Type B pancreatic cell (in vitro differentiated cells): ENCODE data around the gene KIF26A. TPM values are rescaled to one million over a fixed set of nuclear protein-coding genes. Genes with fewer than 3 reads are reported as not detected.

ENCODE experiments used
- DNase-seq: peaks from one replicate; pipeline ENCODE4 v3.0.0; 2021; ENCODE audit warnings: mixed read lengths; ENCODE audit not compliant: unreplicated experiment; ENCODE audit errors: extremely low spot score
- H3K27ac Mint-ChIP-seq: 2 replicates; pipeline ENCODE4 v1.8.0; 2021; ENCODE audit warnings: mild to moderate bottlenecking, mixed read lengths
- H3K27me3 Mint-ChIP-seq: 2 replicates; pipeline ENCODE4 v1.8.0; 2021; ENCODE audit warnings: mixed read lengths
- H3K36me3 Mint-ChIP-seq: 2 replicates; pipeline ENCODE4 v1.8.0; 2021; ENCODE audit warnings: mixed read lengths
- H3K4me1 Mint-ChIP-seq: one replicate; pipeline ENCODE4 v1.8.0; 2021; ENCODE audit warnings: mixed read lengths; ENCODE audit not compliant: unreplicated experiment
- H3K4me3 Mint-ChIP-seq: 2 replicates; pipeline ENCODE4 v1.8.0; 2021; ENCODE audit warnings: mild to moderate bottlenecking, mixed read lengths
- H3K9me3 Mint-ChIP-seq: 2 replicates; pipeline ENCODE4 v1.8.0; 2021; ENCODE audit warnings: mixed read lengths
- total RNA-seq: library from RNA; stranded (reverse); gene quantifications from 2 replicates; pipeline ENCODE4 v1.2.1, GENCODE V29; 2021; ENCODE audit warnings: low replicate concordance
- TF ChIP-seq, protein P1 (sequence below): fragments of 200-600 bp; sonication (generic); conservative IDR thresholded peaks from 2 replicates; pipeline ENCODE4 v1.5.0; 2021; ENCODE audit warnings: antibody characterized with exemption, mild to moderate bottlenecking

Gene KIF26A
- total RNA-seq, 1 donor from 2014 or later: 23.4 TPM

DNA sequence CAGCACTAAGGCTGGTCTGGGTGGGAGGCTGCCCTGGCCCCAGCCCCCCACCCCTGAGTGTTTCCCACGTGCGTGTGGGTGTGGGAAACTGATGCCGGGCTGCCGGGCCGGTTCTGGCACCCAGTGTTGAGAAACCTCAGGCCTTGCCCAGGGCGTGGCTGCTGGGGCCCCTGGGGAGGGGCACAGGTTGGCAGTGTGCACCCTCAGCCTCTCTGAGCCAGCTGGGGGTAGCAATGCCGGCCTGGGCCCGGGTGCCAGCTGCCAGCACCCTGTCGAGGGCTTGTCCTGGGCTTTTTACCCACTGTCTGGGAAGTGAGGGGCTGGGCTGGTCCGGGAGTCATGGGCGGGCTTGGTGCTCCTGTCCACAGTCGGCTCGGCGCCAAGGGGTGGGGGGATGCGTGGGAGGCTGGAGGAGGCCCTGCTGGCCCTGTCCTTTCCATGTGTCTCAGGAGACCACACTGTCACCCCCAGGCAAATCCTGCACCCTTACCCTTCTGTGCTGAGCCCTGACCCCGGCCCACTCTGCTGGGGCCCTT, 37.2 kb upstream of the KIF26A start:
- Mint-ChIP-seq H3K36me3 (no peaks in the 10 kb centered on the region), H3K4me3 (no peak overlapping the region), H3K27ac (no peak overlapping the region), H3K27me3 (no peaks in the 10 kb centered on the region), H3K4me1 (no peaks in the 10 kb centered on the region), H3K9me3 (no peaks in the 10 kb centered on the region)
- TF ChIP-seq, protein P1, sequence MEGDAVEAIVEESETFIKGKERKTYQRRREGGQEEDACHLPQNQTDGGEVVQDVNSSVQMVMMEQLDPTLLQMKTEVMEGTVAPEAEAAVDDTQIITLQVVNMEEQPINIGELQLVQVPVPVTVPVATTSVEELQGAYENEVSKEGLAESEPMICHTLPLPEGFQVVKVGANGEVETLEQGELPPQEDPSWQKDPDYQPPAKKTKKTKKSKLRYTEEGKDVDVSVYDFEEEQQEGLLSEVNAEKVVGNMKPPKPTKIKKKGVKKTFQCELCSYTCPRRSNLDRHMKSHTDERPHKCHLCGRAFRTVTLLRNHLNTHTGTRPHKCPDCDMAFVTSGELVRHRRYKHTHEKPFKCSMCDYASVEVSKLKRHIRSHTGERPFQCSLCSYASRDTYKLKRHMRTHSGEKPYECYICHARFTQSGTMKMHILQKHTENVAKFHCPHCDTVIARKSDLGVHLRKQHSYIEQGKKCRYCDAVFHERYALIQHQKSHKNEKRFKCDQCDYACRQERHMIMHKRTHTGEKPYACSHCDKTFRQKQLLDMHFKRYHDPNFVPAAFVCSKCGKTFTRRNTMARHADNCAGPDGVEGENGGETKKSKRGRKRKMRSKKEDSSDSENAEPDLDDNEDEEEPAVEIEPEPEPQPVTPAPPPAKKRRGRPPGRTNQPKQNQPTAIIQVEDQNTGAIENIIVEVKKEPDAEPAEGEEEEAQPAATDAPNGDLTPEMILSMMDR: no peak
- DNase-seq: no peak

DNA sequence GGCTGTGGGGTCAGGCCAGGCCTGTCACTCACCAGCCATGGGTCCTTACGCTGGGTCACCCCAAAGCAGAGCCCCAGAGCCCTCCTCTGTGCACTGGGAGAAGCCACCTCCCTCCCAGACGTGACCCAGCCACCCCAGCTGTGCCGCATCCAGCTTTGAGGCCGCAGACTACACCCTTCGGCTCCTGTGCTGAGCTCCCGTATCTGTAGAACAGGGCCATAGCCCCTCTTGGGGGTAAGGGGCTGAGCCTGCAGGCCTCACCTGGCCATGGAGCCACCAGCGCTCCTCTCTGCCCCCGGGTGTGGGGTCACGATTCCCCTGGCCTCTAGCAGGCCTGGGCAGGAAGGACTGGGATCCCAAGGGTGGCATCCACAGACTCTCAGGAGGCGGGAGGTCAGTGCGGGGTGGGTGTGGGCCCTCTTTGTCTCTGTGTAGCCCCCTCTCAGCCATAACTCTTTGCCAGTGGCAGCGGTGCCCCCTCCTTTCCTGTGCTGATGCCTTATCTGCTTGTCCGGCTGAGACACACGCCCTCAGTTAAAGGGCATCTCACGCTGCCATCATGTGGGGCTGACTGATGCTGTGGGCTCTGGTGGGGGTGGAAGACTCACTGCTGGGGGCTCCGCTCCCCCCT, 36.6 kb upstream of the KIF26A start:
- TF ChIP-seq, protein P1: no peak
- no peaks in the 10 kb centered on the region for H3K27me3 Mint-ChIP-seq
- H3K27ac Mint-ChIP-seq: no peak overlapping the region
- H3K36me3 Mint-ChIP-seq: no peaks in the 10 kb centered on the region
- no peak for DNase-seq
- H3K4me3 Mint-ChIP-seq: no peak overlapping the region
- no peaks in the 10 kb centered on the region for H3K9me3 Mint-ChIP-seq
- no peaks in the 10 kb centered on the region for H3K4me1 Mint-ChIP-seq

DNA sequence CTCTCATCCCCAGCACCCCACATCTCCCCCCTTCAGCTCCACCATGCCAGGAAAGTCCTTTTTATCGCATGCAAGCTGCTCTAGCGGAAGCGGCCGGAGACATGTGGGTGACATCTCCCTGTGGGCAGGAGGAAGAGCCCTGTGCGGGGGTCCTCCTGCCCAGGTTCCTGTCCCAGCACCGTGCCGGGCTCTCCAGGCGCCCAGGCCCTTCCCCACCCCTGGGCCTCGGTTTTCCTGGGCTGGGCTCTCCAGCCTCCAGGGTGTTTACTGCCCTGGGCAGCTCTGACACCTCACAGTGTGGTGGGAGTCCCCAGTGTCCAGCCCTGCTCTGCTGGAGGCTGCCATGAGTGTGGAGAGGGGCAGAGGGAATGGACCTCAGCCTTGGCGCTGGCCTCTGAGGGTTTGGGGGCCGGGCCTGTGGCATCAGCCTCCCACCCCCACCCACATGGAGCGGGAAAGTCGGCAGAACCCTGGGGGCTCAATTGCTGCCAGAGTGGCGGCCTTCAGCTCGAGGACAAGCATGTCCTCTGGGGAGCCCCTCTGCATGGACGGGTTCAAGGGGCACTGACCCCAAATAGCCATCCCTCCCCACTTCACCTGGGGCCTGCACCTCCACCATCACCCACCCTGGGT, 36.0 kb upstream of the KIF26A start:
- Mint-ChIP-seq H3K4me1 (no peaks in the 10 kb centered on the region), H3K9me3 (no peaks in the 10 kb centered on the region), H3K36me3 (no peaks in the 10 kb centered on the region), H3K27ac (no peak overlapping the region), H3K27me3 (no peaks in the 10 kb centered on the region), H3K4me3 (no peak overlapping the region)
- TF ChIP-seq, protein P1: no peak
- no peak for DNase-seq

DNA sequence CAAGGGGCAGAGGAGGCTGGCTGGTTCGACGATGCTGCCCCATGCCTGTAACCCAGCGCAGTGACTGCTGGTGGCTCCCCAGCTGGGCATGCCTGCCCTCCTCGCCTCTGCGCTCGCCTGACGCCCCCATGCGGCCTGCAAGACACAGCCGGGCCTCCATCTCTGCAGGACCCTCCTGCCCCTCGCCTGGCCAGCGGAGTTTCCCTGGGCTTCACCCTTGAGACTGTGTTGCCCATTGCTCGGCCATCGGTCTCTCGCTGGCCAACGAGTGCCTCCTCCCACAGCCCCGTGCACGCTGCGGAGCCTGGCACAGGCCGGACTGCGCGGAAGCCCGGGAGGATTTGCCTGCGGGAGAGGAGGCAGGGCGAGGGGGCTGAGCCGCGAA, 35.3 kb upstream of the KIF26A start:
- H3K9me3 Mint-ChIP-seq: no peaks in the 10 kb centered on the region
- H3K36me3 Mint-ChIP-seq: no peaks in the 10 kb centered on the region
- DNase-seq: no peak
- no peak overlapping the region for H3K4me3 Mint-ChIP-seq
- no peaks in the 10 kb centered on the region for H3K4me1 Mint-ChIP-seq
- no peak overlapping the region for H3K27ac Mint-ChIP-seq
- TF ChIP-seq, protein P1: no peak
- H3K27me3 Mint-ChIP-seq: no peaks in the 10 kb centered on the region

DNA sequence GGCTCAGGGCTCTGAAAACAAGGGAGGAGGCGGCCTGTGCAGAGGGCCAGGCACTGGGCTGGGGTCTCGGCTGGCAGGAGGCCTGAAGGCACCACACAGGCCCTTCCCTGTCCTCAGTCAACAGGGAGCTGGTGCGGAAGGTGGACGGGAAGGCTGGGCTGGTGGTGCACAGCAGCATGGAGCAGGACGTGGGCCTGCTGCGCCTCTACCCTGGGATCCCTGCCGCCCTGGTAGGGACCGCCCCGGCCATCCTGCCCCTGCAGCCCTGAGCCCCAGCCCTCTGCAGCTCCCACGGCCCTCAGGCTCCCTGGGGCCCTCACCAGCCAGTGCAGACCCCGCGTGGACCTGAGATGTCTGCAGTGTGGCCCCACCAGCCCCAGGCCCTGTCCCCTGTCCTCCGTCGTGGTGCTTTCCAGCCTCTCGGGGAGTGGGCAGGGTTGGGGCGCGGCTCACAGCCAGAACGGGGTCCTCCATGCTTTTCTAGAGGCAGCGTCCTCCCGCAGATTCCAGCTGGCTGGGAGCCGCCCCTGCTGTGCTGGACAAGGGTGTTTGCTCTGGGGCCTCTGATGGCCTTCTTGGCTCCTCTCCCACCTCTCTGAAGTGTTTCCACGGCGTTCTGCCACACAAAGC, 34.8 kb upstream of the KIF26A start:
- H3K4me1 Mint-ChIP-seq: no peaks in the 10 kb centered on the region
- TF ChIP-seq, protein P1: no peak
- no peaks in the 10 kb centered on the region for H3K9me3 Mint-ChIP-seq
- H3K4me3 Mint-ChIP-seq: no peak overlapping the region
- H3K36me3 Mint-ChIP-seq: no peaks in the 10 kb centered on the region
- H3K27me3 Mint-ChIP-seq: no peaks in the 10 kb centered on the region
- H3K27ac Mint-ChIP-seq: no peak overlapping the region
- no peak for DNase-seq
